Right lobe of liver (tissue), 6 donors: ENCODE measurements around the gene XPO4. TPM values are rescaled to one million over a fixed set of nuclear protein-coding genes. Genes with fewer than 3 reads are reported as not detected.

ENCODE experiments used
- ATAC-seq, 4 donors: fragments of 200-7000 bp; cut with Tn5 transposase; one replicate each; pipeline ENCODE4 v1.9.1; 2020; ENCODE audit warnings: mild to moderate bottlenecking in 4 of 4, moderate library complexity in 4 of 4
- DNase-seq, 3 donors: peaks; one replicate each; pipeline ENCODE4 v3.0.0-alpha.2; 2020
- H3K27ac ChIP-seq, 3 donors: fragments of 200-600 bp; one replicate each; pipeline ENCODE4 v1.8.0; 2022
- H3K27me3 ChIP-seq, 2 donors: fragments of 200-600 bp; one replicate each; pipeline ENCODE4 v1.8.0; 2022
- H3K36me3 ChIP-seq, 4 donors: fragments of 200-600 bp; sonication (generic) in 1 of 4; one replicate each; pipeline versions ENCODE4 v1.5.1 to v1.8.0; 2017 to 2022; ENCODE audit warnings: control low read depth in 1 of 4
- H3K4me1 ChIP-seq, 4 donors: fragments of 200-600 bp; sonication (generic) in 1 of 4; one replicate each; pipeline versions ENCODE4 v1.5.1 to v1.8.0; 2017 to 2022; ENCODE audit warnings: control low read depth in 1 of 4
- H3K4me3 ChIP-seq, 3 donors: fragments of 200-600 bp; one replicate each; pipeline ENCODE4 v1.8.0; 2022
- H3K9me3 ChIP-seq, 4 donors: fragments of 200-600 bp; sonication (generic) in 1 of 4; one replicate each; pipeline versions ENCODE4 v1.5.1 to v1.8.0; 2017 to 2022; ENCODE audit warnings: control low read depth in 1 of 4
- CTCF ChIP-seq, 4 donors: fragments of 200-600 bp in 3 of 4; fragments of 450-650 bp in 1 of 4; IDR thresholded peaks; one replicate each; pipeline versions ENCODE4 v1.5.1 to v1.8.0; 2016 to 2022; ENCODE audit warnings: antibody characterized with exemption in 4 of 4, mild to moderate bottlenecking in 2 of 4
- POLR2A ChIP-seq: fragments of 450-650 bp; IDR thresholded peaks from one replicate; pipeline ENCODE4 v1.6.1; 2017; ENCODE audit warnings: antibody characterized with exemption, mild to moderate bottlenecking
- WGBS: methylation state at CpG from one replicate; pipeline ENCODE4 v1.1.6; 2018; ENCODE audit warnings: low coverage, low lambda C conversion rate; ENCODE audit not compliant: insufficient coverage; ENCODE audit errors: missing lambda C conversion rate; 5-methylcytosine and 5-hydroxymethylcytosine counted together
- intact Hi-C, 2 donors: fragments of 100-400 bp; cut with DNase I; formaldehyde crosslinking; loops; one replicate each; pipeline versions ENCODE4 v1.11.2 to v1.14.1; 2022
- total RNA-seq, 6 experiments: library from RNA; depleted of rRNA in 2 of 6; stranded (reverse); fragments of >200 nt in 2 of 6; fragmentation: NEBNext Ultra II Directional in 3 of 6; extraction: Animal tissue kit (Norgen Biotek cat#: 25700) in 3 of 6; gene quantifications; one replicate each; pipeline versions ENCODE4 v1.1.0 to v1.2.4, GENCODE V29; 2016 to 2023
- donor health status: DM: no; HTN: yes; CAD: no.
- donor health status: DM: no; HTN: no; CAD: no.
- donor health status: DM: no; HTN: no; CAD: no.
- donor health status: DM: no; HTN: yes; CAD: no.
- donor health status: DM: no; HTN: yes; CAD: no.

Gene XPO4
- total RNA-seq, 6 experiments from 2014 or later: 4.4 to 9.9 (median 7.2) TPM

- Histone ChIP-seq H3K27ac (no peak overlapping the region), H3K4me3 (no peak overlapping the region), H3K4me1 (peaks cover 0 to 9% (median 0%) of the 10 kb centered on the region in 4 donors), H3K36me3 (no peaks in the 10 kb centered on the region), H3K27me3 (no peaks in the 10 kb centered on the region), H3K9me3 (no peaks in the 10 kb centered on the region)
- ATAC-seq: no peak
- DNase-seq: no peak
- TF ChIP-seq POLR2A: no peak
- TF ChIP-seq CTCF (IDR thresholded peaks at IDR 0.05): no peak
- 67% methylated on average over 1 of the region's 1 CpG for WGBS
- intact Hi-C loops: no loop called here
Measured at GRCh38 chr13:20848944-20849343, 53.6 kb downstream of the XPO4 start.

GRCh38 chr13:20848203-20848602 is 54.3 kb downstream of the XPO4 start:
- H3K4me3 ChIP-seq: no peak overlapping the region
- H3K36me3 ChIP-seq: no peaks in the 10 kb centered on the region
- no peaks in the 10 kb centered on the region for H3K9me3 ChIP-seq
- ATAC-seq (no peak), DNase-seq (no peak)
- H3K4me1 ChIP-seq: peaks cover 0 to 9% (median 0%) of the 10 kb centered on the region in 4 donors
- TF ChIP-seq CTCF (IDR thresholded peaks at IDR 0.05) (no peak), POLR2A (no peak)
- H3K27ac ChIP-seq: no peak overlapping the region
- H3K27me3 ChIP-seq: no peaks in the 10 kb centered on the region
- intact Hi-C loops: no loop called here

GRCh38 chr13:20847296-20847695 is 55.2 kb downstream of the XPO4 start:
- H3K4me1 ChIP-seq: peaks cover 0 to 9% (median 0%) of the 10 kb centered on the region in 4 donors
- no peak overlapping the region for H3K4me3 ChIP-seq
- no peak for DNase-seq
- intact Hi-C loops: no loop called here
- peaks cover 0 to 1% (median under 1%) of the 10 kb centered on the region in 4 donors for H3K36me3 ChIP-seq
- 63% methylated on average over 1 of the region's 1 CpG for WGBS
- no peaks in the 10 kb centered on the region for H3K9me3 ChIP-seq
- no peak for ATAC-seq
- no peaks in the 10 kb centered on the region for H3K27me3 ChIP-seq
- TF ChIP-seq CTCF (IDR thresholded peaks at IDR 0.05): no peak
- TF ChIP-seq POLR2A: no peak
- H3K27ac ChIP-seq: no peak overlapping the region

GRCh38 chr13:20843166-20843565 is 59.4 kb downstream of the XPO4 start:
- WGBS: 86% methylated on average over 6 of the region's 6 CpGs
- DNase-seq: no peak
- Histone ChIP-seq H3K4me3 (no peak overlapping the region), H3K9me3 (no peaks in the 10 kb centered on the region), H3K27ac (no peak overlapping the region), H3K36me3 (peaks cover 0 to 12% (median 4%) of the 10 kb centered on the region in 4 donors), H3K27me3 (no peaks in the 10 kb centered on the region), H3K4me1 (peaks cover 0 to 7% (median 0%) of the 10 kb centered on the region in 4 donors)
- intact Hi-C loops: no loop called here
- no peak for ATAC-seq
- TF ChIP-seq CTCF (IDR thresholded peaks at IDR 0.05) (no peak), POLR2A (no peak)

- TF ChIP-seq CTCF (IDR thresholded peaks at IDR 0.05): no peak
- no peak for TF ChIP-seq POLR2A
- Histone ChIP-seq H3K4me1 (no peaks in the 10 kb centered on the region), H3K36me3 (peaks cover 0 to 12% (median 4%) of the 10 kb centered on the region in 4 donors), H3K4me3 (no peak overlapping the region), H3K27me3 (no peaks in the 10 kb centered on the region), H3K27ac (no peak overlapping the region), H3K9me3 (no peaks in the 10 kb centered on the region)
- intact Hi-C loops: no loop called here
- DNase-seq (no peak), ATAC-seq (no peak)
Measured at GRCh38 chr13:20840568-20840967, 62.0 kb downstream of the XPO4 start.
